Adrenal gland (tissue), 5 donors: ENCODE results near the gene IL16.

Experiments used
- POLR2A ChIP-seq, 2 donors: fragments of 450-650 bp; IDR thresholded peaks; one replicate each; pipeline ENCODE4 v1.6.1; 2017; ENCODE audit warnings: antibody characterized with exemption in 2 of 2, mild to moderate bottlenecking in 2 of 2, moderate library complexity in 1 of 2
- TF ChIP-seq, protein P1 (sequence below), 6 experiments: fragments of 450-650 bp in 4 of 6; fragments of 200-600 bp in 2 of 6; sonication (generic) in 1 of 6; IDR thresholded peaks; 1 replicate in 5 of 6; 2 replicates in 1 of 6; pipeline versions ENCODE4 v1.5.1 to v1.8.0; 2016 to 2021; ENCODE audit warnings: antibody characterized with exemption in 6 of 6, mild to moderate bottlenecking in 2 of 6, moderate library complexity in 1 of 6
- donor health status: DM: no; HTN: no; CAD: no.

DNA sequence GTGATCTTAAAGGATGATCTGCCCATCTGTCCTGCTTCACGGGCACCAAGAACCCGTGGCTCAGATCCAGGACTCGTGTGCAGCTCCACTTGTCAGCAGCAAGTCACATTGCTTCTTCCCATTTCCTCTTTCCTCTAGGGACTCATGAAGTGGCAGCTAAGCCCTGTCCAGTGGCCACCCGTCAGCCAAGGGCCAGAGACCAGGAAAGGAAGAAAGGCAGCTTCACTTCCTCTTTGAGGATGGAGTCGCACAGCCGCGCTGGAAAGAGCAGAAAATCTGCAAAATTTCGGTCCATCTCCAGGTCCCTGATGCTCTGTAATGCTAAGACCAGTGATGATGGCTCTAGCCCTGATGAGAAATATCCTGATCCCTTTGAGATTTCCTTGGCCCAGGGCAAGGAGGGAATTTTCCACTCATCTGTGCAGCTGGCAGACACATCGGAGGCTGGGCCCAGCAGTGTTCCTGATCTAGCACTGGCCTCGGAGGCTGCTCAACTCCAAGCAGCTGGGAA lies 28.5 kb downstream of the IL16 start:
- TF ChIP-seq, protein P1, sequence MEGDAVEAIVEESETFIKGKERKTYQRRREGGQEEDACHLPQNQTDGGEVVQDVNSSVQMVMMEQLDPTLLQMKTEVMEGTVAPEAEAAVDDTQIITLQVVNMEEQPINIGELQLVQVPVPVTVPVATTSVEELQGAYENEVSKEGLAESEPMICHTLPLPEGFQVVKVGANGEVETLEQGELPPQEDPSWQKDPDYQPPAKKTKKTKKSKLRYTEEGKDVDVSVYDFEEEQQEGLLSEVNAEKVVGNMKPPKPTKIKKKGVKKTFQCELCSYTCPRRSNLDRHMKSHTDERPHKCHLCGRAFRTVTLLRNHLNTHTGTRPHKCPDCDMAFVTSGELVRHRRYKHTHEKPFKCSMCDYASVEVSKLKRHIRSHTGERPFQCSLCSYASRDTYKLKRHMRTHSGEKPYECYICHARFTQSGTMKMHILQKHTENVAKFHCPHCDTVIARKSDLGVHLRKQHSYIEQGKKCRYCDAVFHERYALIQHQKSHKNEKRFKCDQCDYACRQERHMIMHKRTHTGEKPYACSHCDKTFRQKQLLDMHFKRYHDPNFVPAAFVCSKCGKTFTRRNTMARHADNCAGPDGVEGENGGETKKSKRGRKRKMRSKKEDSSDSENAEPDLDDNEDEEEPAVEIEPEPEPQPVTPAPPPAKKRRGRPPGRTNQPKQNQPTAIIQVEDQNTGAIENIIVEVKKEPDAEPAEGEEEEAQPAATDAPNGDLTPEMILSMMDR (IDR thresholded peaks at IDR 0.05), result no peak
- TF ChIP-seq POLR2A (IDR thresholded peaks at IDR 0.05), result no peak
